NCI-H187 treated with DMSO at 0.1 percent for 48 hours (cell line): ENCODE measurements around the gene MGMT.

Experiments used
- DNase-seq: peaks from one replicate; lab custom pipeline; 2025; lab: John Stamatoyannopoulos, UW

MGMT gene

DNA sequence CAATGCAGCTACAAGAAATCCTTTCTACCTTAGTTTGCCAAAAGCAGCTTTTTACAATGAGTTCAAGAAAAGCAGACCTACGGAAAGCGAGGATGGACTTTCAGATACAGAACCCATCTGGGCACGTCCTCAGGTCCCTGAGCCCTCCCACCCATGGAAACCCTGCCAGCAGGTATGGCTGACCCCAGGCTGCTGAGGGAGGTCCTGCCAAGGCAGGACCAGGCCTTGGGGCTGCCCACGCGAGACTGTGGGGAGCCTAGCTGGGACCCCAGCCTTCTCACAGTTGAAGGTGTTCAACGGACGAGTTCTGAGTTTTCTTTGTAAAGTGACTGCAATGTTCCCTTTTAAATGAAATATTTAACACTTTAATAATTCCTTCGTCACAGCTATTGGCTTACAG lies 245.0 kb downstream of the MGMT start:
- DNase-seq: no peak

DNA sequence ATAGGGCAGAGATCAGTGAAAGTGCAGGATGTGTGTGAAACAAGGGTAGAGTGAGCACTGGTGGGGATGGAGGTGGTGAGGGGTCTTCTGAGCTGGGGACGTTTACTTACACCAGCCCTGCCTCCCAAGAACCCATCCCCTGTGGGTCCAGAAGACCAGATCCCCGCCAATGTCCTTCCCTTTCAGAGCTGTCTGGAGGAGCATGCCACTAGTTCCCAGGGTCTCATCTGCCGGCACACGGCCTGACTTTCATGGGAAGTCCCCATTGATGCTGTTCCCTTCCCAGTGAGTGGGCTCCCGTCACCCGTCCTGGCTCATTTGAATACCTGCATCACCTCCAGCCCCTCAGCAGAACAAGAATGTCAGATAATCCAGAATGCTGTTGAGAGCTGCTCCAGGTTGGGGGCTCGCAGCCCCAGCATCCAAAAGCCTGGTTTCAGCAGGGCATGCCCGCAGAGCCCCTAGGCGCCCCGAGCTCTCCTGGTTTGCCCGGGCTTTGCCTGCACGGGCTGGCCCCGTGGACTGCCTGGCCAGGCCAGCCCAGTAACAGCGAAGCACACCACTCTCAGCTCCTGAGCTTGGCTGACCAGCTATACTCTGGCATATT lies 246.7 kb downstream of the MGMT start:
- no peak for DNase-seq

DNA sequence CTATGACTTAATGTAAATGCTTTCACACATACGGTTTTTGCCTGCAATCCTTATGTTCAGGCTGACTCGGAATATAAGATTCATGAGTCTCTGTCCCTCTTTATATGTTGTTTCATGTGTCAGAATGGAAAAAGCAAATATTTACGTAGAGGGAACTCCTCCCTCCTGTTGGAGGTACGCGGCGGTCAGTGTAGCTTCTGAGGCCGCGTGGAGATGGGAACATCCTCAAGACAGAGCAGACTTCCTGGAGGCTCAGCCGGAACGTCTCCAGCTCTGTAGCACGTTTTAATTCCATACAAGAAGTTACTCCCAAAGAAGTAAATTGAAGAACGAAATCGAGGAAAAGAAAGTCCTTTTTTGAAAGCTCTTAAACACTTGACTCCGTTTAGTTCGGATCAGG lies 248.8 kb downstream of the MGMT start:
- no peak for DNase-seq

DNA sequence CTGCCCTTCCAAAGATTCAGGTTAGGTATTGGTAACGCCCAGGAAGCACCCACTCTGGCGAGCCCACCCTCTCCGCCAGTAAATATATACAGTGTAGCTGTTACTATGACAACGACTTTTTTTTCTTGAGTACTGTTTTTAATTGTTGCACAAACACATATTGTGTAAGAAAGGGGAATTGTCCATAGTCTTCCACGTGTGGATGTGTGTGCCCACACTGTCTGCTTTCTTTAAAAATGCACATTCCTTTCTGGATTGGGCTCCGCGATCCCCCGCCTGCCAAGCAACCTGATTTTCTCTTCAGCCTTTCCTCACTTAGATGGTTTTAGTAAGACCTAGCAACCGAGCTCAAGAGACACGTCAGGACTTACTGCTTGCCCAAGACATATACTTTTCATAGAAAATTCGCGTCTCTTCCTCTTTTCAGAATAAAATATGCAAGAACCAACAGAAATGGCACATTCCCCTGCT lies 249.2 kb downstream of the MGMT start:
- no peak for DNase-seq

DNA sequence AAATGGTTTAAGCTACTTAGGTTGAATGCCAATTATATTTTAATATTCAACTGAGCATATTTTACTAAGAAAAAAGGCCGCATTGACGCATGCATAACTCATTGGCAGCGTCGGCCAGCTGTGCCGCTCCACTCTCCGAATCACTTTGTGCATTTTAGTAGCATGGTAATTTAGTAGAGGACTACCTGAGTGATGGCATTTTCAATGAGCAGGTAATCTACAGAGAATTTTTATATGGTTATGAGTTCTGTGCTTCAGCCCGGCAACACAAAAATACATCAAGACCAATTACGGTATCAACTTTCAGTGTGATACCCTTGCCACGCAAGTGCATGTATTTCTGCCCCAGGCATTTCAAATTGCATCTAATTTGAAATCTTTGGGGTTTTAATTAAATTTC lies 249.8 kb downstream of the MGMT start:
- no peak for DNase-seq

DNA sequence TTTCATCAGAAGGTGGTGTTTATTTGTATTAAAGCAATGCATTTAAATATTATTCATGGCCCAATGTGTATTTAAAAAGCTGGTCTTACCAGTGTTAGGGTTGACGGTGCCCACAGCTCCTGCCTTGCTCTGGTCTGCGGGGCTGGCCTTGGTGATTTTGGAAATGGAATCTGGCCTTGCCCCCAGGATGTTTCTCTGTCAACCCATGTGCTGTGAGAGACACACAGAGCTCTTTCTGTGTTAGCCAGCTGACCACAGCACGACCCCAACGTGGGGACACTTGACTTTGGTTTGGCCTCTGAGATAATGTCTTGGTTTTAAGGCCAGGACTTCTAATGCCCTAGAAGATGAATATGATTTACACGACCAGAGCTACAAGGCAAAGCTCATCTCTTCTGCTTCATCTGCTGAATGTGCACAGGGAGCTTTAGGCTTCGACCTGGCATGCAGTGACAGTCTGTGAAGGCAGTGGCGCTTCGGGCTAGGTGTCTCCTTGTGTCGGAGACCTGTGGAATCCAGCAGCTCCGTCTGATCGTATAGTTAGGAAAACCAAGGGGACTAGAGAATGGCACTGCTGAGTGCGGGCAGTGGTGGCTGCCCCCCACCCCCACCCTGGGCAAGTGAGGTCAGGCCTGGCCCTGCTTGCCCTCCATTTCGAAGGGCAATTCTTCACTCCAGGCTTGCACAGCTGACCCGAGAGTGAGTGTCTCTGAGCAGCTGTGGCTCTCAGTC lies 250.9 kb downstream of the MGMT start:
- no peak for DNase-seq

DNA sequence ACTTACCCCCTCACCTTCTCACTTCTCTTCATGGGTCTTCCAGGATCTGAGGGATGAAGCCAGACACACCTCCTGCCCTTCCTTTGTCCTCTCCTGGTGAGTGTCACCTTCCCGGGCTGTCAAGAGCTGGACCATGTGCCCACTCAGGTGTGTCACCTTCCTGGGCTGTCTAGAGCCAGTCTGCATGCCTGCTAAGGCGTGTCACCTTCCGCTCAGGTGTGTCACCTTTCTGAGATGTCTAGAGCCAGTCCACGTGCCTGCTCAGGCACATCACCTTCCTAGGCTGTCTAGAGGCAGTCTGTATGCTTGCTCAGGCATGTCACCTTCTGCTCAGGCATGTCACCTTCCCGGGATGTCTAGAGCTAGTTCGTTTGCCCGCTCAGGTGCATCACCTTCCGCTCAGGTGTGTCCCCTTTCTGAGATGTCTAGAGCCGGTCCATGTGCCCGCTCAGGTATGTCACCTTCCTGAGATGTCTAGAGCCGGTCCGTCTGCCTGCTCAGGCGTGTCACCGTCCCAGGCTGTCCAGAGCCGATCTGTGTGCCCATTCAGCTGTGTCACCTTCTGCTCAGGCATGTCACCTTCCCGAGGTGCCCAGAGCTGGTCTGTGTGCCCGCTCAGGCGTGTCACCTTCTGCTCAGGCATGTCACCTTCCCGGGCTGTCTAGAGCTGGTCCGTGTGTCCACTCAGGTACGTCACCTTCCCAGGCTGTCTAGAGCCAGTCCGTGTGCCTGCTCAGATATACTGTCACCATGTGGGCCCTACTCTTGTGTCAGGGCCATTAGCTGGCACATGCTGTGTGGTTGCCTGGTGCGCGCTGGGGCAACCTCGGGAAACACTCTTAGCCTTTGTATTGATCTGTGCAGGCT lies 251.7 kb downstream of the MGMT start:
- DNase-seq: no peak

DNA sequence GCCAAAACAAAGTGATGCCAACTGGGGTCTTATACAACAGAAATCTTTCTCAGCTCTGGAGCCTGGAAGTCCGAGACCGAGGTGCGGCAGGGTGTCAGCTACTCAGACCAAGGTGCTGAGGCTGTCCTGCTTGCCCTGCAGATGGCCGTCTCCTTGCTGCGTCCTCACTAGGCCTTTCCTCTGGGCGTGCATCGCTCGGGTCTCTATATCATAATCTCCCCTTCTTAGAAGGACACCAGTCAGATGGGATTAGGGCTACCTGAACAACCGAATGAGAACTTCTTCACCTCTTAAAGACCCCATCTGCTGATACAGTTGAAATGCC lies 252.3 kb downstream of the MGMT start:
- no peak for DNase-seq

DNA sequence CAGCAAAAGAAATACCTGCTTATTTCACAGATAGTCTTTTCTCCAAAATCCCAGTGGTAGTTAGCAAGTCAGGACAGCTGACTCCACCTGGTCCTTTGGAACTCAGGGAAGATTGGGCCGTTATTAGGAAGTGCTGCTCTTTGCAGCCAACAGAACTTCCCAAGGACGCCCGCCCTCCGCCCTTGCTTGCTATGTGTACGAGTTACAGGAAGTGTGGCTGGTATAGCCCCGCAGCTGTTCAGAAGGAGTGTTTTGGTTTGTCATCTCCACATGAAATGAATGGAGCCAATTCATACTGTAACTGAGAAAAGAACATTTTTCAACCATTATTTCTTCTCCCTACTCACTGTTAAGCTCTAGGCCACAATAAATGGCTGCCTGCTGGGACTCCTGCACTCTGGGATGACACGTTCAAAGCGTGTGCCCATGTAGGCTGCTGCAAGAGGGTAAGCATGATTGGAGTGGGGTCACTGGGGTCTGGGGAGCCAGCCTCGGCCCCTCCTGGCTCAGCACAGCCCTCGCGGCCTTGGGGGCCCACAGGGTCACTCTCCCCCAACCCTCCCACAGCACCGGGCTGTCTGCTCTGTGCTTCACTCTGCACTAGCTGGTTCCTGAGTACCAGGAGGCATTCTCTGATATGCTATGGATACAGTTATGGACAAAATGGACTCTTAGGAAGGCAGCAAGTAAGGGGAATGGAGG lies 253.0 kb downstream of the MGMT start:
- DNase-seq: no peak

DNA sequence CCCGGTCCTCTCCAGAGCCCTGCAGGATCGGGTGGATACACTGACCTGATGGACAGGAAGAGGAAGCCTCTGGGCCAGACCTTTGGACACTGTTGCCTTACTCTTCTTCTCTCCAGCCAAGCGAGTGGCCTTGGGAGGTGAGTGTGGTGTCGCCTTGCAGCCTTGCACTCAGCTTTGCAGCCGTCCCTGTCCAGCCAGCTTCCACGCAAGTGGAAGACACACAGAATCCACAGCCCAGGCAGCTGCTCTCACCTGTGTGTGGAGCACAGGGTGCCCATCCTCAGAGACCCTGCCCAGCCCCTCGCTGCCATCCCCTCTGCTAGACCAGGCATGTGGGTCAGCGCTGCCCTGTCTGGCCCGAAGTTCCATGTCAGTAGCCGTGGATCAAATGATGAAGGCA lies 258.0 kb downstream of the MGMT start:
- DNase-seq: no peak

DNA sequence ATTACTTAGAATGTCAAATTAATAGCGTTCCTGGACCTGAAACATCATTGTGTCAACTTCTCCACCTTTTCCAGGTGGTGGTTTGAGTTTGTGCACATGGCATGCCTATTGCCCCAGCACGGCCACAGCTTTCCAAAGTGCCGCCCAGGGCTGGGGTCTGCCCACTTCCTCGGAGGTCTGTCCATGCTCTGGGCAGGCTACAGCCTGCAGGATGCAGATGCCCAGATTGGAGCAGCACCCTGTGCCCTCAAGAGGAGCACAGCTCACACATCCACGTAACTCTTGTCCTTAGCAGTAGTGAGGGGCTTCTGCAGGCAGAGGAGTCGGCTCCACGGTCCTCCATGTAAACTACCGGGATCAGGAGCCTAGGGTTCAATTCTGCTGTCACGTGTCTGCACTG lies 258.4 kb downstream of the MGMT start:
- no peak for DNase-seq

DNA sequence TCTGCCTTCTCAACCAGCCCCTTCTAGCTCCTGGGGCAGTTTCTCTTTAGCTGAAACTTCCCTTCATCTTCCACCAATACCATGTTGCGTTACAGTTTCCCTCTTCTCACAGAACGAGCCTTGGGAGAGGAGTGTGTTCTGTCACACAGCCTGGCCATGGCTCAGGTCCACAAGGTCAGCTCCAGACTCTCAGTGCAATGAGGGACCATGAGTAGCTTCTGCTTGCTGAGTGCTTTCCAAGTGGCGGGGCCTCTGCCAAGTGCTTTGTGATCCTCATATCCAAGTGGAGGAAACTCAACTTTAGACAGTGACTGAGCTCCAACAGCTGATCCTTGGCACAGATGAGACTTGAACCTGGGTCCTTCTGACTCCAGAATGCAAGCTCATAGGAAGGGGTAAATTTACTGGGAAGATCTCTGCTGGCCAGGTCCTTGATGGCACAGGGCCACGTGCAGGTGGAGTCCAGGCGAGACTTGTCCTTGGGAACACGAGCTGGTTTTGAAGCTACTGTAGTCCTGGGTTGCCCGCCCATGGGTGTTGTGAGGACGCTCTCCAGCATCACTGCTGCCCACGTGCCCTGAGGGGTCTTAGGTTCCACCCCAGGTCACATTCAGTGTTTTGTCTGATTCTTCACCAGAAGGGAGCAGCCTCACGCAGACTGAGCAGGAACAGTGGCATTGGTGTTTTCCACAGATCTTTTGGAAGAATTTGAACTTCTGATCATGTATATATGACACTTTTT lies 259.0 kb downstream of the MGMT start:
- no peak for DNase-seq

DNA sequence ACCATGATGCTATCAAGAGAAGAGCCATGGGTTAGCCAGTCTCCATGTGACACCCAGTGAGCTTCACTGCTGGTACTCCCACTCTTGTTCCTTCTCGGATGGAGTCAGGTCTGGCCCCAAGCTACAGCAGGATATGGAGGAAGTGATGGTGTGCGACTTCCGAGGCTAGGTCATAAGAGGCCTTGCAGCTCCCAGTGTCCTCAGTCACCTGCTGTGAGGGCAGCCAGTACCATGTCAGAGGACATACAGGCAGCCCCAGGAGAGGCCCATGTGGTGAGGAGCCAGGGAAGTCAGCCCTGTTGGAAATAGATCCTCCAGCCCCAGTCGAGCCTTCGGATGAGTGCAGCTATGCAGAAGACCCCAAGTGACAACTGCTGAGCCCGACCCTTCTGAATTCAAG lies 260.0 kb downstream of the MGMT start:
- DNase-seq: no peak

DNA sequence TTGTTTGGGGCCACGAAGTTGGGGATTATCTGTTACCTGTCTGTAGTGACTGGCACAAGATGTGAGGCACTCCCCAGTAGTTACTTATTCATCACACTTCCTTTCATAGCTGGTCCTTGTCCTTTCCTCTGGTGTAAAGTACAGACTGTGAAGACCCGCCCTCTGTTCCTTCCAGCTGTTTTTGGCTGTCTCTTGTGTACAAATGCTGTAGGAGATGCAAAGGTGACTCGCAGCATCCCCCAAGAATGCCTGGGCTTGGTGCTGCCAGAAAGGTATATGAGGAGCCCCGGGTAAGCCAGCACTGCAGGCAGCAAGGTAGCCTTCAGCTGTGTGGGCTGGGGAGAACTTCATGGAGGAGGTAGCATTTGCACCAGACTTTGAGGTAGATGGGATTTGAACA lies 260.5 kb downstream of the MGMT start:
- no peak for DNase-seq

DNA sequence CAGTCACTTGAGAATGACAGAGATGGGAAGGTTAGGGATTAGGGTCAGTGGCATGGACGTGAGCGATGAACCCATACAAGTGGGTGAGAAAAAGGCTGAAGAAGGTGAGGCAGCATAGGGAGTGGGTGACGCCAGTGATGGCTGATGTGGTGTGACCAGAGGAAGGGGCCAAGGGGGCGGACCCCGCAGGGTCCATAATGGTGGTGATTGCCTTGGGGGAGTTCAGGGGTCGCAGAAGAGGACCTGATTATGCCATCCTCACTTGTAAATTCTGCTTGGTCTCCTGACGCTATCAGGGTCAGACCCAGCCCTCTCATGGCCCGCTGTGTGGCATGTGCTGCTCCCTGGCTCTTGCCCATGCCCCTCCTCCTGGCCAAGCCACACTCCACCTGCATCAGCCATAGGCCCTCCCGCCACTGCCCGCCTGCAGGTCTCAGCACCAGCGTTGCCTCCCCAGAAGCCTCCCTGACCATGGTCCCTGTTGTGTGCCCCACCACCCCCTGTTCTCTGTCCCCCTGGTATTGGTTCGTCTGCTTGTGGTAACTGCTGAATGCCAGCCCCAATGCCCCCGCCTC lies 261.3 kb downstream of the MGMT start:
- no peak for DNase-seq

DNA sequence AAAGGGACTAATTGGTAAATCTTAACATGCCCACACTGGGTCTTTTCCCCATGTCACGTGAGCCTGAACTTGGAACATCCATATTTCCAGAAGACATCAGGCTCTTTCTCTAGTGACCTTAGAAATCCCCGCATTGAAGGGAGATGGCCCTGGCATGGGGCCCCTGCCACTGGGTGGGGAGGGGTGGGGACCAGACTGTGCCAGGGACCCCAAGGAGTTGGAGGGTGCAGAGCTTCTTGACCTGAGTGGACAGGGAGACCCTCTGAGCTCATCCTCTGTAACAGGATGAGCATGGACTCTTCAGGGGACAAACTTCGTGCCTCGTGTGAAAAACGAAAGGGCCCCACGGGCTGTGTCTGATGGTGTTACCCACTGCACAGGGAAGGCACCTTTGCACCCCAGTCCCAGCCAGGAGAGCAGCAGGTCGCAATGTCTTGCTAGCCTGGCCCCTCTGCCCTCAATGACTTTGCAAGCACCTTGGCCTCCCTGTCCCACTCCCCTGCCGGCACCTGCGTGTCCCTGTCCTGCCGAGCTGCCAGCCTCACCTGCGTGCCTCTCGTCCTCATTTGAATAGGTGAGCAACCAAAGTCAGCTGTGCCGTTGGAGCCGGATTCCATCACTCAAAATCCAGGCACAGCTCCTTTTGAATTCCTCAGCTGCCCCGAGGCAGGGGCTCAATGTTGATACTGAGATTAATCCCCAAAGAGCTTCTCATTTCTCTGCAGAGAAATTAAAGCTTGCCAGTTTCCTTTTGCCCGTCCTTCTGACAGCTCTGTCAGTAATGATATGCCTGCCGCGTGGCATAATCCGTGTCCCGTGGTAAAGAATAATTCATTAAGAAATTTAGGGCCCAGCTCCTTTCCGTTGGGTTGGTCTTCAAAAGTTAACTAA lies 262.1 kb downstream of the MGMT start:
- no peak for DNase-seq

DNA sequence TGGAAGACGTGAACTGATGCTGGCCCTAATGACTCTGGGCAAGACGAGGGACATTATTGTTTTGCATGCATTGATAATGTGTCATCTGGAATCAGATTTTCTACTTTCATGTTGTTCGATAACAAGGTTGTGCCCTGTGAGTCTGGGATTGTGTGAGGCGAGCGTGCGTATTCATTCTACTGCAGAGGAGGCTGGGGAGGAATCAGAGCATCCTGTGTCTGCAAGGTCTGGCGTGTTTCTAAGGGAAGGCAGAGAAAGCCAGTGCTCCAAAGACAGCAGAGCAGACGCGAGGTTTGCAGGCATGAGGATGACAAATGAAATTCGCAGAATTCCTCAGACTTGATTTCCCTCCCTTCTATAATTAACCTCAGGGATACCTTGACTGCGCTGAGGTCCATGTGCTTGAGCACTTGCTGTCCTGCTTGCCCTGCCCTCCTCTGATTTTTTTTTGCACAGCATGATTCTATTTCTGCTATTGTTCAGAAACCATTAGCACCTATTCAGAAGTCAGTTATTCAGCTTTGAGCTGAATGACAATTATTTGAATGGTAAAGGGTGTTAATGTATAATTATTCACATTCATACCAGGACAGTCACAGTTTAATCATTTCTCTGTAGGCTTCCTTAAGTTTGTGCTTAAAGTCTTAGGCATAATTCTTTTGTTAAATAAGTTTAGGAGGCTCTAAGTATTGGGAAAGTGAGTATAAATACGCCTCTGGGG lies 263.4 kb downstream of the MGMT start:
- no peak for DNase-seq

DNA sequence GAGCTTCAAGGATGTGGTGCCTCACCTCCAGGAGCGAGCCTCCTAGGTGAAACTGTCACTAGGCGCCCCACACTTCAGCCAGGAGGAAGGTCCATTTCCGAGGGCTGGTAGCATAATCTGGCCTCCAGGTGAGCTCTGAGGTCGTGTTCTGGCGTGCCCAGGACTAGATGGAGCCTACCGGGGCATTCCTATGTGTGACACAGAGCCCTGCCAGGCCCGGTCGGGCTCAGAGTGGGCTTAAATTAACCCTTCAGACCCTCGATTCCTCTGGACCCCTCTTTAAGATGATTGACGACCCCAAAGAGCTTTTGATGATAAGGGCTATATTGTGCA lies 263.9 kb downstream of the MGMT start:
- no peak for DNase-seq

DNA sequence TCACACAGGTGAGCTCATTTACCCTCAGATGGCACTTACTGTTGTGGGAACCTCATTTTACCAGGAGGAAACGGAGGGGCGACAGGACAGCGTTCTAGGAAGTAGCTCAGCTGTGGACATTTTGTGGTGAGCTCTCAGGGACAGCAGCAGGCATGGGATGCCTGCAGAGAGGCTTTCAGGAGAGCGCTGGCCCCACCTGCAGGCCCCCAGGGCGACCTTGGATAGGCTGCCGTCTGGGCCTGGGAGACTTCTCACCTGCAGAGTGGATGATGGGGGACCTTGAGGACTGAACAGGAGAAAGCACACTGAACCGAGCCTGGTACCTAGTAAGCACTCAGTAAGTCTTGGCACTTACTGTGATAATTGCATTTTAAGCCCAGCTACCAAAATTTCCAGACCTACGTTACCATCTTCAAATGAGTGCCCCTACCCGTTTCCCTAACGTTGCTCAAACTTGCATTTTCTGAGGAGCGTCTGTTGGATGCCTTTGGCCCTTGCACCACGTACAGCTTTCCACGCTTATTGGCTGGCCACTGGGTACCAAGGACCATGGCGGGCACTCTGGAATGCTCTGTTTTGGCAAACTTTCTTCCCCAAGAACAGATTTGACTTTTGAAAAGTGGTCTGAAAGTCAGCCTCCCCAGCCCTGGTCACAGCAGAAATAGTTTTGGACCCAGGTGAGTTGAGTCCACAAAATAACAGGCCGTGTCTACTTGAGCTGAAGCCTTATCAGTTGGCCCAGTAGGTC lies 273.7 kb downstream of the MGMT start:
- DNase-seq: no peak
